GM18526 (cell line): Measurements from ENCODE around the gene MTHFSD.

Source experiments
- POLR2A ChIP-seq: IDR thresholded peaks from 3 replicates; pipeline ENCODE4 v1.6.1; 2011; ENCODE audit not compliant: insufficient read length; ENCODE audit errors: extremely low read depth

Gene MTHFSD

DNA sequence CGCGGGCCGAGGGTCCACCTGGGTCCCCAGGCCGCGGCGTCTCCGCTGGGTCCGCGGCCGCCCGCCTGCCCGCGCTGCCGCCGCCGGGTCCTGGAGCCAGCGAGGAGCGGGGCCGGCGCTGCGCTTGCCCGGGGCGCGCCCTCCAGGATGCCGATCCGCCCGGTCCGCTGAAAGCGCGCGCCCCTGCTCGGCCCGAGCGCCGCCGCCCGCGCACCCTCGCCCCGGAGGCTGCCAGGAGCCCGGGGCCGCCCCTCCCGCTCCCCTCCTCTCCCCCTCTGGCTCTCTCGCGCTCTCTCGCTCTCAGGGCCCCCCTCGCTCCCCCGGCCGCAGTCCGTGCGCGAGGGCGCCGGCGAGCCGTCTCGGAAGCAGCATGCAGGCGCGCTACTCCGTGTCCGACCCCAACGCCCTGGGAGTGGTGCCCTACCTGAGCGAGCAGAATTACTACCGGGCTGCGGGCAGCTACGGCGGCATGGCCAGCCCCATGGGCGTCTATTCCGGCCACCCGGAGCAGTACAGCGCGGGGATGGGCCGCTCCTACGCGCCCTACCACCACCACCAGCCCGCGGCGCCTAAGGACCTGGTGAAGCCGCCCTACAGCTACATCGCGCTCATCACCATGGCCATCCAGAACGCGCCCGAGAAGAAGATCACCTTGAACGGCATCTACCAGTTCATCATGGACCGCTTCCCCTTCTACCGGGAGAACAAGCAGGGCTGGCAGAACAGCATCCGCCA lies 12.1 kb upstream of the MTHFSD start:
- TF ChIP-seq POLR2A = no peak

DNA sequence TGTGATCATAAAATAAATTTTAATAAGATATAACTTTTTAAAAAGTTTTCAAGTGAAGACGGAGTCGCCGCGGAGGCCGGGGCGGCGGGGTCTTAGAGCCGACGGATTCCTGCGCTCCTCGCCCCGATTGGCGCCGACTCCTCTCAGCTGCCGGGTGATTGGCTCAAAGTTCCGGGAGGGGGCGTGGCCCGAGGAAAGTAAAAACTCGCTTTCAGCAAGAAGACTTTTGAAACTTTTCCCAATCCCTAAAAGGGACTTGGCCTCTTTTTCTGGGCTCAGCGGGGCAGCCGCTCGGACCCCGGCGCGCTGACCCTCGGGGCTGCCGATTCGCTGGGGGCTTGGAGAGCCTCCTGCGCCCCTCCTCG lies 11.5 kb upstream of the MTHFSD start, which contains the start of gene FOXC2:
Gene FOXC2, plus strand, starts transcription at position 229 of the 365 bp plus-strand sequence. CDS start 507 bp downstream, outside the sequence.
- TF ChIP-seq POLR2A = no peak

DNA sequence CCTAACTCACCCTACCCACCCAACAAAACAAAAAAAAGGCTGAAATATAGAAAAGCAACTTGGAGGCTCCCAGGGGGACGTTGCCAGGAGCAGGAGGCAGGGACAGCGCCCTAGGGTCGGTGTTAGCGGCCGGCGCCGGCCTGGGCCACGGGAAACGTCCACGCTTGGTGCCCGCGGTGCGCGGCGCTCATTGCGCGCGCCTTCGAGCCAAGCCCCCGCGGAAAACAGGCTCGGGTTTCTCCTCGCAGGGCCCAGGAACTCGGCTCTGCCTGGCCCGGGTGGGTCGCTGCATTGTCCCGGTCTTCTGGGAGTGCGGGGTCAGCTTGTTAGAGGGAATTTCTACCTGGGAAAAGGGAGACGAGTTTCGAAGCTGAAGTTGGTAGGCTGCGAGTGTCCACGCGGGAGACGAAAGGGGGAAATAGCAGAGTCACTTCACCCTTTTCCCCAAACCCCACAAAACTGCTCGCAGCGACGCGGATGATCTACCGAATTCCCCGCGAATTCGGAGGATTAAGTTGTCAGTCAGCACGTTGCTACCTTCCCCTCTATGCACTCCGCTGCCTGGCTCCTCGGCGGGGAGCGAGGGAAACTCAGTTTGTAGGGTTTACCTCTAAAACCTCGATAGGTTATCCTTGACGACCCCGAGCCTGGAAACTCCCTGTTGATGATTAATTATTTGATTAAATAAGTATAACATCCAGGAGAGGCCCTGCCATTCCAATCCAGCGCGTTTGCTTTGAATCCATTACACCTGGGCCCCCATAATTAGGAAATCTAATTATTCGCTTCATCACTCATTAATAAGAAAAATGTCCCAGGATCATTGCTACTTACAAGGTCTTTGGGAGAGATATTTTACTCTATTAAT lies 10.8 kb upstream of the MTHFSD start:
- TF ChIP-seq POLR2A = no peak

DNA sequence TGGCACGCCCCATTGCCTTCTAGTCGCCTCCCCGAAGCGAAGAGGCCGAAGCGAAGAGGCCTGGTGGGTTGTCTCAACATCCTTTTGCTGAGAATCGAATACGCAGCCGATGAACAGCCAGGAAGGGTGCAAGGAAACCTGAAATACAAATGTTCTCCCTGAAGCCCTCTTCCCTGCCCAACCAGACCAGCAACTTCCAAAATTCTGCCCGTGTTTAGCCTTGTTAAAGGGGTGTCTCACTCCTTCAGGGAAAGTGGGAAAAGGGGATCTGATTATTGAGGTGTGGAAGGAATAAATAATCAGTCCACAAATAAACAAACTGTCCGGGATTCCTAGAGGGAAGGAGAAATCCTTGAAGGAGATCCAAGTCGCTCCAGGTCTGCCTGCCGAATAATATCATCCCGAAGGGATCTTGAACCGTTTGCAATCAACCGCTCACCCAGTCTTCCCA lies 10.2 kb upstream of the MTHFSD start:
- no peak for TF ChIP-seq POLR2A

DNA sequence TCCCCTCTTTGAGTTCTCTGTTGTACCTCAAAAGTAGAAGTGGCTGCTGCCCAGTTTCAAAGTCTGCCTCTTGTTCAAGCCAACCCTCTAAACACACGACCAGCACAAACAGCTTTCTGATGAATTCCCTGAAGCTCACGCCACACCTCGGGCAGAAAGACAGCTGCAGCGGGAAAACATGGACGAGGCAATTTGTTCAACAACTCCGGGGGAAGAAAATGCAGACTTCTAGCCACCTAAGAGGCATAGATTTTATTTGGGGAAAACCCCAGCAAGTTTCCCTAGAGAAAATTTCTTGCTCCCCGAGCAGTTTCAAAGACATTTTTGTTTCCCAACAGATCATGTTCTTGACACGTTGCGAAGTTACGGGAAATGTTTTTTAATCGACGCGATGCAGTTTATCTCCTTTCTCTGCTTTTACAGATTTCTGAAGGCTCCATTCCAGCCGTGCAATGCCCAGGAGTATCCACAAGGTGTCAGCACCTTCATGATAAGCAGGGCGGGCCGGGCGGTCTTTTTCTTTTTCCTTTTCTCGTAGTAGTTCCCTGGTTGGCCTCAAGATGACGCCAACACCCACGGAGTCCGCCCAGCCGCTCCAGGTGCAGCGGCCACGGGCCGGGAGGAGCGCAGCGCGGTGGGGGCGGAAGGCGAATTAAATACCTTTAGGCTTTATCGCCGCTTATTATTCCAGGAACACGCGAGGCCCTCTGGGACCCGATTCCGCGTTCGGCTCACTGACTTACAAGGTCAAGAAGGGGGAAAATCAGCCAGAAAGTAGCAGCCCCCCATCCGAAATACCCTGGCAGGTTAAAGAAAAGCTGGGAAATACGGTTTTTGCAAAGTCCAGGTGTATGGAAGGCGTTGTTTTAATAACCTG lies 8.7 kb upstream of the MTHFSD start:
- TF ChIP-seq POLR2A = no peak

DNA sequence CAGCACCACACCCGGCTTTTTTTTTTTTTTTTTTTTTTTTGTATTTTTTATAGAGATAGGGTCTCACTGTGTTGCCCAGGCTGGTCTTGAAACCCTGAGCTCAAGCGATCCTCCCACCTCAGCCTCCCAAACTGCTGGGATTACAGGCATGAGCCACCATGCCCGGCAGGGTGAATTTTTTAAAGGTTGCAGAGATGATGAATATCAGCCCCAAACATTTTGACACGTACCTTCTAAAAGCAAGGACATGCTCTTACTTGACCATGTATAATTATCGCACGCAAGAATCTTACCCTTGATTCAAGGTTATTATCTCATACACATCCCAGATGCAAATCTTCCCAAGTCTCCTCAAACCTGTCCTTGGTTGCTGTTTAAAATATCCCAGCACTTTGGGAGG lies 7.3 kb upstream of the MTHFSD start:
- no peak for TF ChIP-seq POLR2A

DNA sequence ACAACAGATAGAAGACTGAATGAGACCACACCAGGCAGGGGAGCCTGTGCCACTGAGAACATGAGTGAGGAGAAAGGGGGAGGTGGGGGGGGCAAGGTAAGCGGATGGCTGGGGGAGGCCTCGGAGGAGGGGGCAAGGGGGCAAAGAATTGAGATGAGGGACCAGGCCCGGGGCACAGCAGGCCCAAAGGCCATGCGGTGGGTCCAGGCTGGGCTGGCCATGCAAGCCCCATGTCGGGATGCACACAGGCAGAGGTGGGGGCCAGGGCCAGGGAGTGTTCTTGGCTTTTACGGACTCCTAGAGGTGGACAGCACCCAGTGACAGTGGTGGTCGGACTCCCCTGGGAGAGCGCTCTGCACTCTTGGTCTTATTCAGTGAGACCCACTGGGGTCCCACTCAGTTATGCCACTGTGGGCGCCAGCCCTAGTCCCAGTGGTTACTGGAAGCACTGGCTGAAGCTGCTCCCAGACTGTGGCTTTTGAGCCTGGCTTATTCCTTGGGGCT lies 4.8 kb upstream of the MTHFSD start:
- no peak for TF ChIP-seq POLR2A

DNA sequence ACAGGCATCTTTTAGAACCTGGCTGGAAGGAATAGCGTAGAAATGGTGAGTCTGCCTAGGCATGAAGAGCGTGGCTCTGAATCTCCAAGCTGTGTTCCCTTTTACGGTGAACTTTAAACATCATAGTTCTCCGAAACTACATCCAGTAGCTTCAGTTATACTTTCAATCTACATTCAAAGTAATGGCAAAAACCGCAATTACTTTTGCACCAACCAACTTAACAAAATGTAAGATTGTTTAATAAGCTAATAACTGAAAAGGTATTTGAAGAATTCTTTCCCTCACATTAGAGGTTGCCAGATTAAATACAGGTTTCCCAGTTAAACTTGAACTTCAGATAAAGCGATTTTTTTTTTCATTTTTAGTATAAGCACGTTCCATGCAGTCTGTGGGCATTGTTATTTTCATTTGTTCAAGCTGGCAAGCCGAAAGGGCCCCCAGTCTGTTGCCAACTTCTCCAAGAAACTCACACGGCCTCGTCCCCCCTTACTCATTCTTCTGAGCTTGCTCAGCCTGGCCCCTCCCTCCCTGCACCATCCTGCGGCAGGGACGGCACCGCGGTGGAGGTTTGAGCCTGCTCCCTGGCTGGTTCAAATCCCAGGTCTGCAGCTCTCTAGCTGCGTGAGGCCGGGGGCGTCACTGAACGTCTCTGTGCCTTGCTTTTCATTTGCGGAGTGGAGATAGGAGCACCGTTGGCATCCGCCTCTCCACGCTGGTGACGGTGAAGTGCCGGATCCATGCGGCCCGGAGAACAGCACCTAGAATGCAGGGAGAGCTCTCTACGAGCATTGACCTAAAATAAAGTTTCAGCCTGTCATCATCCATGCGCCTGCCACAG lies 3.5 kb upstream of the MTHFSD start:
- no peak for TF ChIP-seq POLR2A

DNA sequence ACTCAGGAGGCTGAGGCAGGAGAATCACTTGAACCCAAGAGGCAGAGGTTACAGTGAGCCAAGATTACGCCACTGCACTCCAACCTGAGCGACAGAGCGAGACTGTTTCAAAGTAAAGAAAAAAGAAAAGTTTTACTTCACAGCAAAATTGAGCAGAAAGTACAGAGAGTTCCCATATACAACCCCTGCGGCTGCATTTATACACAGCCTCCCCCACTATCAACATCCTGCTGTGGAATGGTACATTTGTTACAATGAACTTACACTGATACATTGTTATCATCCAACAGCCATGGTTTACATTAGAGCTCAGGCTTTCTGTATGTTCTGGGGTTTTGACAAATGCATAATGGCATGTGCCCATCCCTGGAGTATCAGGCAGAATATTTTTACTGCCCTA lies 2.6 kb upstream of the MTHFSD start:
- no peak for TF ChIP-seq POLR2A

DNA sequence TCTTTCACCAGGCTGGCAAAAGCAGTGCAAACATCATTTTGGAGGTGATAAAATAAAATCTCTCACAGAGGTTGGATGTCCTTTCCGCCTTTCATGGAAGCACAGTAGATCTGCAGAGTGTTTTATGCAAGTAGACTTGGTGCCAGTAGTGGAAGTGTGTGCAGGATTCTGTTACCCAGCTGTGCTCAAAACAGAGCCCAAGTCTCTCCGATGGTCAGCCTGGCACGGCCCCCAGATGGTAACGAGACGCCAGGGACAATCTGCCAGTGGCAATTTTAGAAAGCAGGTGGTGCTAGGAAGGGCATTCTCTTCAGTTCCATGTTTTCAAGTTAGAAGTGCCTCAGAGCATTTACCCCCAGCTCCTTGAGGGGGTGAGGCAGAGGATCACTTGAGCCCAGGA lies 1.5 kb upstream of the MTHFSD start:
- no peak for TF ChIP-seq POLR2A

DNA sequence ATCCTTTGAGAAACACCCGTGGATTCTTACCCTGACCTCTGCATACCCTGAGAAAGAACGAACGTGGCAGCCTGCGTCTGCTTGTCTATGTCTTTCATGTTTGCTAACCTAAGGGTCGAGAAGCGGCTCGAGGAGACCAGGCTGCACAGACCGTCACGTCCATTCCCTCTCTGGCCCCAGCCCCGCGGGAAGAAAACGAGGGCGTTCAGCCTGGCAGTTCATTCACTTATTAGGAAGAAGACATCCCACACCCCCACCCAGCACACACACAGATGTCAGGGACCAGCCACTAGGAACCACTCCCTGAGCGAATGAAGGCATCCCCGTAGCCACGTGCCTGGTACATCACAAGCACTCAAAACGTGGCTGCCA lies 655 bp upstream of the MTHFSD start:
- no peak for TF ChIP-seq POLR2A

DNA sequence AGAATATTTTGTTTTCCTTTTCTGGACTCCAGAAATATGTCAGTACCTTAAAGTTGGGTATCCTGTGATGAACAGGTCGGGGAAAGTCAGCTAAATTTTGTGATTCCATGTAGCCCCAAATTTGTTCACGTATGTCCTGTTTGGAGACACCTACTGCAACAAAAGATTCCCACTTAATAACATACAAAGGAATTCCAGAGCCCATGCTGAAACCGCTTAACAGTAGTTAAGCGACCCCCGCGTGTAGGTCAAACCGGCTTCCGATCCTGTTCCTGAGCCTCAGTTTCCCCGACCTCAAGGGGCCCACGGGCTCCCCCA lies 477 bp downstream of the MTHFSD start:
- TF ChIP-seq POLR2A = no peak

DNA sequence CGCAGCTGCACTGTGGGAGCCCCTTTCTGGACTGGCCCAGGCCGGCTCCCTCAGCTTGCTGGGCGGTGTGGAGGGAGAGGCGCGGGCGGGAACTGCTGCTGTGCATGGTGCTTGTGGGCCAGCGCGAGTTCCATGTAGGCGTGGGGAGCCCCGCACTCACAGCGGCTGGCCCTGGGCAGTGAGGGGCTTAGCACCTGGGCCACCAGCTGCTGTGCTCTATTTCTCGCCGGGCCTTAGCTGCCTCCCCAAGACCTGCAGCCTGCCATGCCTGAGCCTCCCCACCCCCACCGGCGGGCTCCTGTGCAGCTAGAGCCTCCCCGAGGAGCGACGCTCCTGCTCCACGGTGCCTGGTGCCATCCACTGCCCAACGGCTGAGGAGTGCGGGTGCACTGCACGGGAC lies 1.7 kb downstream of the MTHFSD start:
- TF ChIP-seq POLR2A = no peak

DNA sequence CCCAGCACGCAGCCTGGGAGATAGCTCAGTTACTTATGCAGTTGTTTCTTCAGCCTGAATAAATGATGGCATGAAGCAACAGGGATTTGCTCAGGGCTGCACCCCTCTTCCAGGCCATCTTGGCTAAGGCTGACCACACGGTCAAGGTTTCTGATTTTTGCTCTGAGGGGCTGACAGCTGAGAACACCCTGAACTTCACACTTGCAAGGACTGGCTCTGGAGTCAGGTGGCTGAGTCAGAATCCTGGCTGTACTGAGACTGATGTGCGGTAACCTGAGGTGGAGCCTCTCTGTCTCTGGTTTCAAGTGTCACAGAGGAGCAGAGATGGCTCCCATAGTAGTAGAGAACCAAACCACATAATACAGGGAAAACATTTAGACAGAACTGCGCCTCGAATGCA lies 4.8 kb downstream of the MTHFSD start:
- TF ChIP-seq POLR2A = no peak

DNA sequence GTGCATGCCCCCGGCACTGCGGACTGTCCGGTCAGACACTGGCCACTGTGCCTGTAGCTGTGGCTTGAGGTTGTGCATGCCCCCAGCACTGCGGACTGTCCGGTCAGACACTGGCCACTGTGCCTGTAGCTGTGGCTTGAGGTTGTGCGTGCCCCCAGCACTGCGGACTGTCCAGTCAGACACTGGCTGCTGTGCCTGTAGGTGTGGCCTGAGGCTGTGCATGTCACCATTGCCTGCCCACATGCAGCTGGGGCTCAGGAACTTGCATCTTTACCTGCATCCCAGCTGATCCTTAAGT lies 5.2 kb downstream of the MTHFSD start:
- no peak for TF ChIP-seq POLR2A
